Colon (tissue), 2 donors: Measurements from ENCODE around the gene CEMIP2.
"Not testable (repeated sequence)": the region's sequence is repeated elsewhere in the genome, so short reads cannot be mapped to it uniquely, and the experiment has no call there.

Experiments used
- FAIRE-seq: peaks from 2 replicates; lab custom pipeline; 2012; peaks lifted over from hg19 to GRCh38; lab: Jason Lieb, UNC
- donor health status: control.
- donor health status: control.

Gene CEMIP2, protein sequence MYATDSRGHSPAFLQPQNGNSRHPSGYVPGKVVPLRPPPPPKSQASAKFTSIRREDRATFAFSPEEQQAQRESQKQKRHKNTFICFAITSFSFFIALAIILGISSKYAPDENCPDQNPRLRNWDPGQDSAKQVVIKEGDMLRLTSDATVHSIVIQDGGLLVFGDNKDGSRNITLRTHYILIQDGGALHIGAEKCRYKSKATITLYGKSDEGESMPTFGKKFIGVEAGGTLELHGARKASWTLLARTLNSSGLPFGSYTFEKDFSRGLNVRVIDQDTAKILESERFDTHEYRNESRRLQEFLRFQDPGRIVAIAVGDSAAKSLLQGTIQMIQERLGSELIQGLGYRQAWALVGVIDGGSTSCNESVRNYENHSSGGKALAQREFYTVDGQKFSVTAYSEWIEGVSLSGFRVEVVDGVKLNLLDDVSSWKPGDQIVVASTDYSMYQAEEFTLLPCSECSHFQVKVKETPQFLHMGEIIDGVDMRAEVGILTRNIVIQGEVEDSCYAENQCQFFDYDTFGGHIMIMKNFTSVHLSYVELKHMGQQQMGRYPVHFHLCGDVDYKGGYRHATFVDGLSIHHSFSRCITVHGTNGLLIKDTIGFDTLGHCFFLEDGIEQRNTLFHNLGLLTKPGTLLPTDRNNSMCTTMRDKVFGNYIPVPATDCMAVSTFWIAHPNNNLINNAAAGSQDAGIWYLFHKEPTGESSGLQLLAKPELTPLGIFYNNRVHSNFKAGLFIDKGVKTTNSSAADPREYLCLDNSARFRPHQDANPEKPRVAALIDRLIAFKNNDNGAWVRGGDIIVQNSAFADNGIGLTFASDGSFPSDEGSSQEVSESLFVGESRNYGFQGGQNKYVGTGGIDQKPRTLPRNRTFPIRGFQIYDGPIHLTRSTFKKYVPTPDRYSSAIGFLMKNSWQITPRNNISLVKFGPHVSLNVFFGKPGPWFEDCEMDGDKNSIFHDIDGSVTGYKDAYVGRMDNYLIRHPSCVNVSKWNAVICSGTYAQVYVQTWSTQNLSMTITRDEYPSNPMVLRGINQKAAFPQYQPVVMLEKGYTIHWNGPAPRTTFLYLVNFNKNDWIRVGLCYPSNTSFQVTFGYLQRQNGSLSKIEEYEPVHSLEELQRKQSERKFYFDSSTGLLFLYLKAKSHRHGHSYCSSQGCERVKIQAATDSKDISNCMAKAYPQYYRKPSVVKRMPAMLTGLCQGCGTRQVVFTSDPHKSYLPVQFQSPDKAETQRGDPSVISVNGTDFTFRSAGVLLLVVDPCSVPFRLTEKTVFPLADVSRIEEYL (N-terminal part only)

DNA sequence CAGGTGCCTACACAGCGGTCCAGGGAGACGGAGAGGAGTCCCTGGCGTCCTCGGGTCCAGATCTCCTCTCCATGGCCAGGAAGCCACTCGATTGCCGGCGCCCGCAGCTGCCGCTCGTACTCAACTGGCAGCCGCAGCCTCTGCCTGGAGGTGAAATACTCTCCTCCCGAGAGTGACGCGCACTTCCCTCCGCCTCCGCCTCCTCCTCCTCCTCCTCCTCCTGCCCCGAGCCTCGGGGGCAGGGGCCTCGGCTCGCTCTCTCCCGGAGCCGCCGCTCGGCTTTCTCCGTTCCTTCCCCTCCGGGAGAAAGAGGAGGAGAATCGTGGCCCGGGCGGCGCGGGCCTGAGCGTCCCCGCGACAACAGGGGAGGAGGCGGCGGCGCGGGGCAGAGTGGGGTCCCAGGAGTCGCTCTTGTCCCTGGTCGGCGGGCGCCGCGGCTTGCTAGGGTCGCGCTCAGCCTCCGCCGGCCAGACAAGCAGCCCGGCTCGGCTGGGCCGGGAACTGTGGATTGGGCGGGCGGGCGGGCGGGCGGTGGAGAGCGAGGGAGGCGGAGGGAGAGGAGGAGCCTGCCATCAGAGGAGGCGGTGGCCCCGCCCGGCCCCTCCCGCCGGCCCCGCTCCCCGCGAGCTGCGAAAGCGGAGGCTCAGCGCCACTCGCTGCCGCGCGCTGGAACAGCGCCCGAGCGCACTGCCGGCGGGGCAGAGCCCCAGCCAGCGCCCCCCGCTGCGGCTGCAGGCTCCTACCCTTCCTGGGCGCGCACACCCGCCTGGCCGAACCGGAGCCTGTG, at the start of gene CEMIP2:
Gene CEMIP2 (minus strand): TSS at position 126 of the 787 bp plus-strand sequence. CDS start 18,140 bp downstream, outside the sequence.
- FAIRE-seq = no peak

- FAIRE-seq = no peak
These were observed 48.7 kb upstream of the CEMIP2 start for GRCh38 chr9:71816916-71817451.

DNA sequence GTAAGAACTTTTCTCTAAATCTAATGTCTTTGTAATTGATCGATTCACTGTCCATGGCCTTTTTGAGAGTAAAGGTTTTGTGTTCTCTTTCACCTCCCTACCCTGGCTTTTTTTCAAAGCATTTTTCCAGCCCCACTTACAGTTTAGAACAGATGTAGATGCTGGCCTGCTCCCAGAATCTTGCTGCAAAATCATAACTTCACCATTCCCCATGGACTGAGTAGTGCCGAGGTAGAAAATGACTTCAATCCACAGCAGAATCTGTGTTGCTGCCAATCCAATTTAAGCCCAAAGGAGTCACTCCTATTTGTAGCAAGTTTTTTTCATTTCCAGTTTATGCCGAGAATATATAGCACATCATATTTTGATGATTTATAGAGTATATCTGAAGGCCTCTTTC, 46.5 kb upstream of the CEMIP2 start:
- no peak for FAIRE-seq

DNA sequence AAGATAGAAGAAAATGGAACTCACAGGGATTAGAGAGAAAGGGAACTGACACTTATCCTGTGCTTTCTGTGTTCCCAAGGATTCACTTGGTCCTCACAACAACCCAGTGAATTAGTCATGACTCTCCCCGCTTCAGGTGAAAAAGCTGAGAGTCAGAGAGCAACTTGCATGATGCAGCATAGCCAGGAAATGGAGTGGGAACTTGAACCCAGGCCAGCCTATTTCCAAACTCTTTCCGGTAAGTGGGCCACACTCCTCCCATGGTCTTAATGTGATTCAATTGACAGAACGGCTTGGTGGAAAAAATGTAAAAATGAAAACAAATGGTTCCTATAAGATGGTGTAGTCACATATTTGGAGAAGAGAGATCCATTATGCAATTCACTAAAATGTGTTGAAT, 45.9 kb upstream of the CEMIP2 start:
- no peak for FAIRE-seq

DNA sequence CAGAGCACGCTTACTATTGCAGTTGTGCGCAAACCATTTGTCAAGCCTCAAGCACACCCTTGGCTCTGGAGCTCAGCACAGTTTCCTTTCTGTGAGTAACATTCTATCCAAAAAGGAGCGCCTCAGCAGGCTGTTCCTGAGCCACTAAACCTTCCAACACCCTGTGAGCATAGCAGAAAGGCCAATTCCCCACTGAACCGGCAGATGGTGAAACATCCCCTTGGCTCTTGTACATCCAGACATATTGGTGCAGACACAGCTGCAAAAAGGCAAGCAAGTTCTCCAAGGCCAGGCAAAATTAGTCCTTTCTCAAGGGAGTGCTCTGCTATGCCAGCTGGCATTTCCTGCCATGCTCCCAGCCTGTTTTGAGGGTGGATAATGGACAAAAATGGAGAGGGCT, 44.1 kb upstream of the CEMIP2 start:
- FAIRE-seq = no peak

GRCh38 chr9:71808068-71808467, 39.8 kb upstream of the CEMIP2 start:
- no peak for FAIRE-seq

DNA sequence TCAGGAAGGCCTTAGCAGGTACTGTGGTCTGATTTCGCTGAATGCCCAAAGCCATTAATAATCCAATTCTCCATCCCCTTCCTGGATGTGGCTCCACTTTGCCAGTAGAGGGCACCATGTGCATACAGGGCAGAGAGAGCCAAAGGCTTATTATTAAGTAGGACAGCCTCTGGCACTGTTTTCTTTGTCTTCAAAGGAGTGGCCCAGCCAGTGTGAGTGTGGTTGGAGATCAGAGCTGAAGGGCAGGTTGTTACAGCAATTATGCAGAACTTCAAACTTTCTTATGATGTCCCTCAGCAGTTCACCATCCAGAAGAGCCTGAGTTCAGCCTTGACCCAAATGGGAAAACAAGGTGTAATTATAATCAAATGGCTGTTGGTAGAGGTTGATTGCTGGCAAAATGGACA, 38.6 kb upstream of the CEMIP2 start:
- no peak for FAIRE-seq

DNA sequence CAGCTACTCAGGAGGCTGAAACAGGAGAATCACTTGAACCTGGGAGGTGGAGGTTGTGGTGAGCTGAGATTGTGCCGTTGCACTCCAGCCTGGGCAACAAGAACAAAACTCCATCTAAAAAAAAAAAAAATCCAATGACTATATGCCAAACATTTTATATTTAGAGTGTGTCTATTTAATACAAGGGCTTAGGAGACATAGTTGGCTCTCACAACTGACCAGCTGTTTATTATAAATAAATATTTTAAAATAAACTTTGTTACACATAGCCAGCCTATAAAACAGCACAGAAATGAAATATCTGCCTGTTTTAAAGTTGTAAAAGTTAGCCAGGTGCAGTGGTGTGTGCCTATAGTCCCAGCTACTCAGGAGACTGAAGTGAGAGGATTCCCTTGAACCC, 36.8 kb upstream of the CEMIP2 start:
- not testable (repeated sequence) for FAIRE-seq

DNA sequence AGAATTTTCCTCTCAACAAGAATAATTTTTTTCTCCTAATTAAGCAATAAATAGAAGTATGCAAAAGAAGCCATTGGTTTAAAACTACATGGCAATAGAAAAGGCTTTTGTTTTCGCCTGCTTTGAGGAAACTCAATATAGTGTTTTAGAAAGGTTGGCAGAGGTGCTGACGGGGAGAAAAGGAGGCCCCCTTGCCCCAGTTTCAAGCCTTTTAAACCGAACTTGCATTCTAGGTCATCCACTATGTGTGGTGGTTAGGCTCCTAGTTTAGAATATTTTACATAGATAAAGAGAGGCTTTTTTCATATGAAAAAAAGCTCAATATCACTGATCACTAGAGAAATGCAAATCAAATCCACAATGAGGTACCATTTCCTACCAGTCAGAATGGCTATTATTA, 33.5 kb upstream of the CEMIP2 start:
- FAIRE-seq = no peak

DNA sequence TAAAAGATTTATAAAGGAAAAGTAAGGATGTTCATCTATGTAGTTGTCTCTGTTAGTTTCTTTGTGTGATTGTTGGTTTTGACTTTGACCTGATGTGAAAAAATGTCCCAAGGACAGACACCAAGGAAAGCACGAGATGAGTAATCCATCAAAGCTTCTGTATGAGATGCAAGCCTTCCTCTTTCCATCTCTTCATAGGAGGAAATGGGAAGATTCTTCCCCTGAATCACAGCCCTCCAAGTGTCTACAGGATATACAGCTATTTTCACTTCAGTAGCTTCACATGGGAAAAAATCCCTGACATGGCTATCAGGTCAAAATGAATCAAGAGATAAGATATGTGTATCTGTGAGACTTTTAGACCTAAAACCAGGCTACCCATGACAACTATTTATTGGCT, 29.0 kb upstream of the CEMIP2 start:
- FAIRE-seq = no peak

GRCh38 chr9:71796100-71796767, 27.9 kb upstream of the CEMIP2 start:
- no peak for FAIRE-seq

GRCh38 chr9:71795097-71795813, 26.9 kb upstream of the CEMIP2 start:
- no peak for FAIRE-seq

DNA sequence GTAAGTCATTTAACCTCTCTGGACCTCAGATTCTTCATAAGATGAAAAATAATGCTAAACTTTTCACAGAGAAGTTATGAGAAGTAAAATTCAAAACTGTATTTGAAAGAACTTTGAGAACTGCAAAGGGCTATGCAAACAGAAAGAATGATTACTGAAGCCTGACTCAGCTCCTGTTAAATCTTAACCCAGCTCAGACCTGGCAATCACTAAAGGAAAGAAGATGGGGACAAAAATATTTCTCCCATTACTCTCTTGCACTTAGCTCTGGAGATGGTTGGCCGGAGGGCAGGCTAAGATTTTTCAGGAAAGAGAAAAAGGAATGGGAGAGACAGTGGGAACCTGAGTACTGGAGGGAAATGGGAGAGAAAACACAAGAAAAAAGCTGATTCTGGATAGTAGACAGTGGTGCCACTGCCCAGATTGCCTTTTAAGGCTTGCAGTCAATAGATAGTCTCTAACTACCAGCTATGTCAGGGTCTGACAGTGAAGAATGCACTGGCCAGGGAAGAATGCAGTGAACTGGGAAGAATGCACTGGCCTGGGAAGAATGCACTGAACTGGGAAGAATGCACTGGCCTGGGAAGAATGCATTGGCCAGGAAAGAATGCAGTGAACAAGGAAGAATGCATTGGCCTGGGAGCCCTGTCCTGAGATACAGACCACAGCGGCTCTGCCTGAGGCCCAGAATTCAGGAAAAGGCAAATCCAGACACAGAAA, 25.2 kb upstream of the CEMIP2 start:
- no peak for FAIRE-seq

- no peak for FAIRE-seq
These were observed 23.6 kb upstream of the CEMIP2 start for GRCh38 chr9:71791875-71792274.

GRCh38 chr9:71790296-71790695, 22.0 kb upstream of the CEMIP2 start:
- FAIRE-seq = no peak

GRCh38 chr9:71783120-71783523, 14.8 kb upstream of the CEMIP2 start:
- FAIRE-seq = no peak

DNA sequence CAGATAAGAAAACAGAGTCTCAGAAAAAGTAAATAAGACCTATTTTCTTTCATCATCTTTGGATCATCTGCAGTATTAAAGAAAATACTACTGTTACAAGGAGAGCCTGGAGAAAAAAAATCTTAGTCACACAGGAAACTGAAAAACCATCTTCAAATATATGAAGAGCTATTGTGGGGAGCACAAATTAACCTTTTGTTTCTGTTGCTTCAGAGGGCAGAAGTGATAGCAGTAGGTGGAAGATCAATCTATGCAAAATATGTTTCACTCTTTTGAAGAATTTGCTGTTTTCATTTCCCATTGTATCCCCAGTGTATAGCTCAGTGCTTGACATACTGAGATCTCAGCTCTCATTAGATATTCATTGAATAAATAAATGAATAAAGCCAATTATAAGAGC, 13.1 kb upstream of the CEMIP2 start:
- FAIRE-seq = no peak

GRCh38 chr9:71780953-71781352, 12.6 kb upstream of the CEMIP2 start:
- FAIRE-seq = no peak

DNA sequence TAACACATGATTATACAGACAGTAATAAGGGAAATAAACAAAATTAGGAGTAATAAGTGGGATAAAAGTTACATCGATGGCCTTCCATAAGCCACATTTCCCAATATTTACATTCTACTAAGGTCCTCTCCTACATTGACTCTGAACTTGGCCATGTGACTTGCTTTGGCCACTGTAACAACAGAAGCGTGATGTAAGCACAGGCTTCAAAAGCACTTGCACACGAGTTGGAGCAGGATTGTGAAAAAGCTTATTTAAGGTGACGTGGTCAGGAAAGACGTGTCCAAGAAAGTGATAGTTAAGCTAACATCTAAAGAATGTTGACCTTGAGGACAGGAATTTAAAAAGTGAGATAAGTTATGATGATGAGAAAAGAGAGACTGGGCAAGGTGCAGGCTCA, 9.8 kb upstream of the CEMIP2 start:
- FAIRE-seq = no peak
